HepG2 (cell line): ENCODE data around the gene TCAF1. TPM values are rescaled to one million over a fixed set of nuclear protein-coding genes. Genes with fewer than 3 reads are reported as not detected.

Experiments
- ATAC-seq: fragments of 200-7000 bp; cut with Tn5 transposase; 3 replicates; pipeline ENCODE4 v1.9.1; 2020; ENCODE audit warnings: mild to moderate bottlenecking, moderate library complexity
- BruUV-seq: library from RNA; stranded (reverse); fragments of 400-500 nt; replicated peaks from 2 replicates; lab custom pipeline; 2021; lab: Mats Ljungman, UMichigan
- CTCF ChIA-PET: fragments of 300-600 bp; formaldehyde crosslinking; extraction: SDS; loops from one replicate; lab custom pipeline; 2021; ENCODE audit warnings: low total read pairs, inconsistent platforms, low intra/inter-chr PET ratio; lab: Yijun Ruan, JAX
- POLR2A ChIA-PET: fragments of 350-600 bp; sonication (Branson Sonifier 250); formaldehyde crosslinking; loops from one replicate; lab custom pipeline; 2020; ENCODE audit warnings: antibody characterized with exemption, inconsistent platforms; lab: Yijun Ruan, JAX
- DNase-seq: peaks from one replicate; pipeline ENCODE4 v3.0.0-alpha.2; 2015; ENCODE audit warnings: low spot score
- FAIRE-seq: peaks from 3 replicates; lab custom pipeline; 2011; peaks lifted over from hg19 to GRCh38; lab: Jason Lieb, UNC
- H2AFZ ChIP-seq: one replicate; pipeline ENCODE4 v1.6.1; 2011; ENCODE audit warnings: low read length, inconsistent platforms
- H3K27ac ChIP-seq: fragments of 300-600 bp; 3 replicates; pipeline ENCODE4 v1.8.0; 2011; ENCODE audit warnings: mixed run types, mild to moderate bottlenecking, mixed read lengths, low read length, inconsistent platforms; ENCODE audit not compliant: insufficient read depth; ENCODE audit errors: extremely low read length
- H3K27me3 ChIP-seq, 2 experiments: fragments of 200-600 bp in 1 of 2; 2 replicates in 1 of 2; 3 replicates in 1 of 2; pipeline versions ENCODE4 v1.6.0 to v1.8.0; 2011; ENCODE audit warnings: low read length in 2 of 2, mild to moderate bottlenecking in 2 of 2, moderate library complexity in 2 of 2, inconsistent platforms in 1 of 2; ENCODE audit not compliant: insufficient read depth in 2 of 2, control insufficient read depth in 1 of 2
- H3K36me3 ChIP-seq, 2 experiments: fragments of 200-600 bp in 1 of 2; replicated peaks in 1 of 2; 2 replicates in 1 of 2; 3 replicates in 1 of 2; pipeline versions ENCODE4 v1.5.1 to v1.8.0; 2011; ENCODE audit warnings: low read length in 2 of 2, inconsistent platforms in 1 of 2; ENCODE audit not compliant: insufficient read depth in 2 of 2, control insufficient read depth in 1 of 2
- H3K4me1 ChIP-seq: 2 replicates; pipeline ENCODE4 v1.5.1; 2012; ENCODE audit warnings: low read length, inconsistent platforms; ENCODE audit not compliant: insufficient read depth
- H3K4me2 ChIP-seq: 2 replicates; pipeline ENCODE4 v1.6.0; 2011; ENCODE audit warnings: low read depth, low read length, inconsistent platforms
- H3K4me3 ChIP-seq, 3 experiments: fragments of 200-600 bp in 1 of 3; sonication (generic), shearing (Covaris generic) in 1 of 3; replicated peaks in 1 of 3; 2 replicates each; pipeline ENCODE4 v1.5.1; 2011 to 2016; ENCODE audit warnings: low read length in 3 of 3, inconsistent platforms in 2 of 3, low read depth in 2 of 3, mild to moderate bottlenecking in 2 of 3, control low read depth in 1 of 3, mixed read lengths in 1 of 3; ENCODE audit not compliant: insufficient read depth in 1 of 3
- H3K79me2 ChIP-seq: one replicate; pipeline ENCODE4 v1.6.1; 2011; ENCODE audit warnings: low read length, inconsistent platforms; ENCODE audit not compliant: insufficient read depth
- H3K9ac ChIP-seq: 2 replicates; pipeline ENCODE4 v1.6.0; 2011; ENCODE audit warnings: mild to moderate bottlenecking, low read depth, low read length, inconsistent platforms; ENCODE audit not compliant: insufficient read depth
- H3K9me3 ChIP-seq: 2 replicates; pipeline ENCODE4 v1.5.1; 2012; ENCODE audit warnings: mild to moderate bottlenecking, low read length
- H4K20me1 ChIP-seq: 2 replicates; pipeline ENCODE4 v1.6.0; 2011; ENCODE audit warnings: inconsistent platforms, mild to moderate bottlenecking, low read length, moderate library complexity; ENCODE audit not compliant: insufficient read depth
- IRF9 ChIP-seq: sonication (generic); formaldehyde crosslinking; IDR thresholded peaks from 2 replicates; pipeline ENCODE4 v1.8.0; 2022; ENCODE audit warnings: missing genetic modification reagents, mild to moderate bottlenecking, borderline replicate concordance
- MLX ChIP-seq: IDR thresholded peaks from 2 replicates; pipeline ENCODE4 v1.6.1; 2016
- SMARCC2 ChIP-seq: fragments of 450-650 bp; IDR thresholded peaks from 2 replicates; pipeline ENCODE4 v1.6.1; 2017; ENCODE audit warnings: antibody characterized with exemption, mild to moderate bottlenecking
- TRIM24 ChIP-seq: sonication (generic); formaldehyde crosslinking; IDR thresholded peaks from 2 replicates; pipeline ENCODE4 v1.8.0; 2022; ENCODE audit warnings: mild to moderate bottlenecking, missing genetic modification reagents
- ZNF317 ChIP-seq: sonication (generic); formaldehyde crosslinking; IDR thresholded peaks from 2 replicates; pipeline ENCODE4 v1.5.0; 2020; ENCODE audit warnings: mild to moderate bottlenecking, missing genetic modification reagents
- ZNF414 ChIP-seq: sonication (generic); formaldehyde crosslinking; IDR thresholded peaks from 2 replicates; pipeline ENCODE4 v1.5.0; 2020; ENCODE audit warnings: missing genetic modification reagents
- ZSCAN25 ChIP-seq: sonication (generic); formaldehyde crosslinking; IDR thresholded peaks from 2 replicates; pipeline ENCODE4 v1.8.0; 2022; ENCODE audit warnings: mild to moderate bottlenecking, missing genetic modification reagents
- WGBS: methylation state at CpG from one replicate; pipeline ENCODE4 v1.1.6; 2017; ENCODE audit warnings: low lambda C conversion rate; 5-methylcytosine and 5-hydroxymethylcytosine counted together
- in situ Hi-C: cut with HindIII; loops from 2 replicates; pipeline ENCODE4 v1.10.0; 2017; ENCODE audit warnings: low pct_unique_long_range_greater_than_20kb; ENCODE audit not compliant: extremely low pct_ligation_motif_present
- intact Hi-C: fragments of 100-400 bp; cut with micrococcal nuclease; formaldehyde crosslinking; loops from one replicate; pipeline ENCODE4 v1.10.0; 2022; ENCODE audit not compliant: unreplicated experiment
- polyA plus RNA-seq, 8 experiments: library from polyadenylated mRNA; depleted of rRNA in 3 of 8; stranded (reverse) in 7 of 8; unstranded in 1 of 8; fragments of >200 nt; fragmentation: Illumina TruSeq in 4 of 8; extraction: Trizol in 4 of 8; gene quantifications; 2 replicates each; pipeline versions ENCODE4 v1.2.1 to v1.2.3, GENCODE V29; 2011 to 2016; ENCODE audit warnings: low read depth in 4 of 8, missing spikeins in 1 of 8, mixed read lengths in 1 of 8; ENCODE audit not compliant: insufficient read depth in 1 of 8
- total RNA-seq, 5 experiments: library from RNA; depleted of rRNA; stranded (reverse); fragments of >200 nt; fragmentation: Illumina TruSeq; extraction: Trizol; gene quantifications; 2 replicates each; pipeline ENCODE4 v1.2.3, GENCODE V29; 2016; ENCODE audit warnings: low read depth in 1 of 5

Gene TCAF1
- total and polyA plus RNA-seq, 2 of the 13 experiments (the other 11 are each of a cell fraction or from before 2014, with no cell fraction given), result 36.2 to 101 TPM

- TF ChIP-seq IRF9 (no peak), TRIM24 (CRISPR knock-in tag) (no peak), ZSCAN25 (CRISPR knock-in tag) (no peak), MLX (CRISPR knock-in tag) (no peak)
Observed at GRCh38 chr7:143948733-143949132, 46.8 kb upstream of the TCAF1 start (continued).

- CTCF ChIA-PET, result no interaction called here
- in situ Hi-C loops (no loop called here), intact Hi-C loops (no loop called here)
- no peak overlapping the region for H3K9ac ChIP-seq
- TF ChIP-seq ZNF414 (no peak), SMARCC2 (no peak), ZNF317 (CRISPR knock-in tag) (peak; percentile 93)
- TF ChIP-seq, all 625 proteins: peak for 1
- H3K36me3 ChIP-seq, result no peaks in the 10 kb centered on the region
- no peaks in the 10 kb centered on the region for H4K20me1 ChIP-seq
- H3K4me2 ChIP-seq, result no peak overlapping the region
- no peaks in the 10 kb centered on the region for H3K4me1 ChIP-seq
- H3K27me3 ChIP-seq, result no peaks in the 10 kb centered on the region
- H2AFZ ChIP-seq, result no peak overlapping the region
- DNase-seq, result no peak
- H3K79me2 ChIP-seq, result no peaks in the 10 kb centered on the region
- H3K4me3 ChIP-seq, result no peak overlapping the region
- no peak for FAIRE-seq
- no peaks in the 10 kb centered on the region for H3K9me3 ChIP-seq
- BruUV-seq, result no TSS peak
- 60% methylated on average over 2 of the region's 2 CpGs for WGBS
- POLR2A ChIA-PET, result no interaction called here
- no peak overlapping the region for H3K27ac ChIP-seq
- ATAC-seq, result no peak
Observed at GRCh38 chr7:143947111-143947510, 45.1 kb upstream of the TCAF1 start.
